ENCODE data around the gene CAP2.
"Not testable (repeated sequence)": the region's sequence is repeated elsewhere in the genome, so short reads cannot be mapped to it uniquely, and the experiment has no call there.

CAP2 gene

GRCh38 chr6:17585766-17586490, 192.5 kb downstream of the CAP2 start:
- no peak overlapping the region for H3K9ac ChIP-seq (ENCODE audit: low read depth, low read length)

GRCh38 chr6:17586623-17587022, 193.2 kb downstream of the CAP2 start:
- peaks cover 10% of the 10 kb centered on the region for H3K4me1 ChIP-seq (ENCODE audit: control insufficient read depth, insufficient read depth, low read length)
- not testable (repeated sequence) for H3K36me3 ChIP-seq (ENCODE audit: insufficient read depth, low read length); H3K9me3 ChIP-seq (replicated peaks; ENCODE audit: low read length); H3K4me3 ChIP-seq (ENCODE audit: low read length); H3K9ac ChIP-seq (ENCODE audit: low read depth, low read length); H3K27me3 ChIP-seq (ENCODE audit: control insufficient read depth, insufficient read depth, low read length); H3K4me2 ChIP-seq (ENCODE audit: low read length)

More at GRCh38 chr6:17585766-17586490, 192.5 kb downstream of the CAP2 start:
- Histone ChIP-seq H3K36me3 (ENCODE audit: insufficient read depth, low read length) (no peaks in the 10 kb centered on the region), H3K4me1 (ENCODE audit: control insufficient read depth, insufficient read depth, low read length) (peaks cover 10% of the 10 kb centered on the region), H3K27me3 (ENCODE audit: control insufficient read depth, insufficient read depth, low read length) (no peaks in the 10 kb centered on the region), H3K4me2 (ENCODE audit: low read length) (no peak overlapping the region), H3K4me3 (ENCODE audit: low read length) (no peak overlapping the region), H3K9me3 (replicated peaks; ENCODE audit: low read length) (no peaks in the 10 kb centered on the region)

- H3K9ac ChIP-seq (ENCODE audit: low read depth, low read length) = no peak overlapping the region
- no peaks in the 10 kb centered on the region for H3K27me3 ChIP-seq (ENCODE audit: control insufficient read depth, insufficient read depth, low read length)
- no peaks in the 10 kb centered on the region for H3K36me3 ChIP-seq (ENCODE audit: insufficient read depth, low read length)
- no peak overlapping the region for H3K4me2 ChIP-seq (ENCODE audit: low read length)
- H3K9me3 ChIP-seq (replicated peaks; ENCODE audit: low read length) = no peaks in the 10 kb centered on the region
- no peak overlapping the region for H3K4me3 ChIP-seq (ENCODE audit: low read length)
- peaks cover 10% of the 10 kb centered on the region for H3K4me1 ChIP-seq (ENCODE audit: control insufficient read depth, insufficient read depth, low read length)
Observed at GRCh38 chr6:17588011-17588410, 194.6 kb downstream of the CAP2 start.

GRCh38 chr6:17589406-17590096, 196.2 kb downstream of the CAP2 start:
- Histone ChIP-seq H3K9ac (ENCODE audit: low read depth, low read length) (no peak overlapping the region), H3K9me3 (replicated peaks; ENCODE audit: low read length) (no peaks in the 10 kb centered on the region), H3K27me3 (ENCODE audit: control insufficient read depth, insufficient read depth, low read length) (no peaks in the 10 kb centered on the region), H3K4me2 (ENCODE audit: low read length) (no peak overlapping the region), H3K36me3 (ENCODE audit: insufficient read depth, low read length) (no peaks in the 10 kb centered on the region), H3K4me1 (ENCODE audit: control insufficient read depth, insufficient read depth, low read length) (peaks cover 3% of the 10 kb centered on the region), H3K4me3 (ENCODE audit: low read length) (no peak overlapping the region)

- H3K27me3 ChIP-seq (ENCODE audit: control insufficient read depth, insufficient read depth, low read length) = no peaks in the 10 kb centered on the region
- H3K9ac ChIP-seq (ENCODE audit: low read depth, low read length) = no peak overlapping the region
- no peak overlapping the region for H3K4me2 ChIP-seq (ENCODE audit: low read length)
- no peak overlapping the region for H3K4me3 ChIP-seq (ENCODE audit: low read length)
- no peaks in the 10 kb centered on the region for H3K9me3 ChIP-seq (replicated peaks; ENCODE audit: low read length)
- H3K4me1 ChIP-seq (ENCODE audit: control insufficient read depth, insufficient read depth, low read length) = peaks cover 3% of the 10 kb centered on the region
- H3K36me3 ChIP-seq (ENCODE audit: insufficient read depth, low read length) = no peaks in the 10 kb centered on the region
Observed at GRCh38 chr6:17591287-17591686, 197.9 kb downstream of the CAP2 start.

GRCh38 chr6:17593246-17593645, 199.9 kb downstream of the CAP2 start:
- H3K4me1 ChIP-seq (ENCODE audit: control insufficient read depth, insufficient read depth, low read length) = peaks cover 3% of the 10 kb centered on the region
- H3K27me3 ChIP-seq (ENCODE audit: control insufficient read depth, insufficient read depth, low read length) = no peaks in the 10 kb centered on the region
- H3K9ac ChIP-seq (ENCODE audit: low read depth, low read length) = no peak overlapping the region
- H3K4me3 ChIP-seq (ENCODE audit: low read length) = no peak overlapping the region
- H3K9me3 ChIP-seq (replicated peaks; ENCODE audit: low read length) = no peaks in the 10 kb centered on the region
- H3K36me3 ChIP-seq (ENCODE audit: insufficient read depth, low read length) = no peaks in the 10 kb centered on the region
- H3K4me2 ChIP-seq (ENCODE audit: low read length) = no peak overlapping the region

- no peak overlapping the region for H3K4me3 ChIP-seq (ENCODE audit: low read length)
- no peak overlapping the region for H3K9ac ChIP-seq (ENCODE audit: low read depth, low read length)
- no peaks in the 10 kb centered on the region for H3K9me3 ChIP-seq (replicated peaks; ENCODE audit: low read length)
- no peaks in the 10 kb centered on the region for H3K4me1 ChIP-seq (ENCODE audit: control insufficient read depth, insufficient read depth, low read length)
- no peak overlapping the region for H3K4me2 ChIP-seq (ENCODE audit: low read length)
- H3K27me3 ChIP-seq (ENCODE audit: control insufficient read depth, insufficient read depth, low read length) = no peaks in the 10 kb centered on the region
- no peaks in the 10 kb centered on the region for H3K36me3 ChIP-seq (ENCODE audit: insufficient read depth, low read length)
Observed at GRCh38 chr6:17596085-17596484, 202.7 kb downstream of the CAP2 start.

- Histone ChIP-seq H3K36me3 (ENCODE audit: insufficient read depth, low read length) (no peaks in the 10 kb centered on the region), H3K9me3 (replicated peaks; ENCODE audit: low read length) (no peaks in the 10 kb centered on the region), H3K27me3 (ENCODE audit: control insufficient read depth, insufficient read depth, low read length) (no peaks in the 10 kb centered on the region), H3K4me2 (ENCODE audit: low read length) (peak within 1 kb of the TSS; percentile 94), H3K4me3 (ENCODE audit: low read length) (peak within 1 kb of the TSS; percentile 83), H3K4me1 (ENCODE audit: control insufficient read depth, insufficient read depth, low read length) (peaks cover 8% of the 10 kb centered on the region), H3K9ac (ENCODE audit: low read depth, low read length) (peak within 1 kb of the TSS; percentile 85)
Observed at GRCh38 chr6:17599877-17600526, 206.6 kb downstream of the CAP2 start, which contains the start of gene FAM8A1. Gene FAM8A1, plus strand, starts transcription at chr6:17600302. Its CDS starts 108 bp downstream, at chr6:17600410.

- H3K9me3 ChIP-seq (replicated peaks; ENCODE audit: low read length) = no peaks in the 10 kb centered on the region
- H3K4me3 ChIP-seq (ENCODE audit: low read length) = peak overlapping the region; percentile 83
- H3K9ac ChIP-seq (ENCODE audit: low read depth, low read length) = peak overlapping the region; percentile 85
Observed at GRCh38 chr6:17600527-17601385, 207.4 kb downstream of the CAP2 start.

GRCh38 chr6:17601386-17601703, 207.9 kb downstream of the CAP2 start:
- Histone ChIP-seq H3K27me3 (ENCODE audit: control insufficient read depth, insufficient read depth, low read length) (no peaks in the 10 kb centered on the region), H3K36me3 (ENCODE audit: insufficient read depth, low read length) (peaks cover under 1% of the 10 kb centered on the region), H3K4me3 (ENCODE audit: low read length) (peak overlapping the region; percentile 83), H3K4me2 (ENCODE audit: low read length) (peak overlapping the region; percentile 94), H3K9me3 (replicated peaks; ENCODE audit: low read length) (no peaks in the 10 kb centered on the region), H3K9ac (ENCODE audit: low read depth, low read length) (peak overlapping the region; percentile 85), H3K4me1 (ENCODE audit: control insufficient read depth, insufficient read depth, low read length) (peaks cover 8% of the 10 kb centered on the region)

More at GRCh38 chr6:17600527-17601385, 207.4 kb downstream of the CAP2 start:
- Histone ChIP-seq H3K27me3 (ENCODE audit: control insufficient read depth, insufficient read depth, low read length) (no peaks in the 10 kb centered on the region), H3K4me2 (ENCODE audit: low read length) (peak overlapping the region; percentile 94), H3K4me1 (ENCODE audit: control insufficient read depth, insufficient read depth, low read length) (peaks cover 8% of the 10 kb centered on the region), H3K36me3 (ENCODE audit: insufficient read depth, low read length) (no peaks in the 10 kb centered on the region)

- Histone ChIP-seq H3K4me1 (ENCODE audit: control insufficient read depth, insufficient read depth, low read length) (peaks cover 8% of the 10 kb centered on the region), H3K9ac (ENCODE audit: low read depth, low read length) (no peak overlapping the region), H3K4me2 (ENCODE audit: low read length) (no peak overlapping the region), H3K9me3 (replicated peaks; ENCODE audit: low read length) (no peaks in the 10 kb centered on the region), H3K36me3 (ENCODE audit: insufficient read depth, low read length) (peaks cover 4% of the 10 kb centered on the region), H3K4me3 (ENCODE audit: low read length) (no peak overlapping the region), H3K27me3 (ENCODE audit: control insufficient read depth, insufficient read depth, low read length) (no peaks in the 10 kb centered on the region)
Observed at GRCh38 chr6:17602888-17603287, 209.5 kb downstream of the CAP2 start.
